GM12864 (cell line): ENCODE results near the gene KIF26B.

Experiments
- DNase-seq: peaks from one replicate; pipeline ENCODE4 v3.0.0-alpha.2; 2011; ENCODE audit warnings: low read depth
- H3K4me3 ChIP-seq: 2 replicates; pipeline ENCODE4 v1.5.1; 2011; ENCODE audit warnings: mild to moderate bottlenecking, low read depth, low read length, control low read depth
- CTCF ChIP-seq: IDR thresholded peaks from 2 replicates; pipeline ENCODE4 v1.5.1; 2011; ENCODE audit warnings: low read depth, mild to moderate bottlenecking, moderate library complexity, low read length, control low read depth, inconsistent platforms; ENCODE audit errors: missing control alignments

The KIF26B gene

GRCh38 chr1:245589316-245589715 is 434.5 kb downstream of the KIF26B start:
- H3K4me3 ChIP-seq: no peak overlapping the region
- no peak for TF ChIP-seq CTCF
- no peak for DNase-seq

GRCh38 chr1:245589906-245590305 is 435.1 kb downstream of the KIF26B start:
- no peak for TF ChIP-seq CTCF
- DNase-seq: no peak

GRCh38 chr1:245590726-245591125 is 435.9 kb downstream of the KIF26B start:
- no peak for TF ChIP-seq CTCF
- H3K4me3 ChIP-seq: no peak overlapping the region
- no peak for DNase-seq

More at GRCh38 chr1:245589906-245590305, 435.1 kb downstream of the KIF26B start:
- no peak overlapping the region for H3K4me3 ChIP-seq

GRCh38 chr1:245591346-245592188 is 436.8 kb downstream of the KIF26B start:
- no peak overlapping the region for H3K4me3 ChIP-seq
- no peak for TF ChIP-seq CTCF
- no peak for DNase-seq

GRCh38 chr1:245592189-245592460 is 437.3 kb downstream of the KIF26B start:
- no peak for TF ChIP-seq CTCF
- DNase-seq: no peak
- H3K4me3 ChIP-seq: no peak overlapping the region

GRCh38 chr1:245598524-245599305 is 443.9 kb downstream of the KIF26B start:
- TF ChIP-seq CTCF: no peak
- DNase-seq: no peak
- no peak overlapping the region for H3K4me3 ChIP-seq
